Naive thymus-derived CD4-positive, alpha-beta T cell (primary cell): Measurements from ENCODE around the gene OR1N2. TPM values are rescaled to one million over a fixed set of nuclear protein-coding genes. Genes with fewer than 3 reads are reported as not detected.
"Not testable (repeated sequence)": the region's sequence is repeated elsewhere in the genome, so short reads cannot be mapped to it uniquely, and the experiment has no call there.

ENCODE experiments used
- ATAC-seq: fragments of 150-1000 bp; cut with Tn5 transposase; 2 replicates; pipeline ENCODE4 v1.10.0; 2021; ENCODE audit warnings: mild to moderate bottlenecking, moderate library complexity
- CTCF ChIA-PET: fragments of 350-600 bp; sonication (Branson Sonifier 250); formaldehyde crosslinking; loops from one replicate; lab custom pipeline; 2021; ENCODE audit warnings: antibody characterized with exemption; lab: Charles Lee
- POLR2A ChIA-PET: fragments of 350-600 bp; sonication (Branson Sonifier 250); formaldehyde crosslinking; loops from one replicate; lab custom pipeline; 2021; ENCODE audit warnings: antibody characterized with exemption, inconsistent platforms; lab: Charles Lee
- DNase-seq, 9 donors: peaks; one replicate each; pipeline versions ENCODE4 v3.0.0 to v3.0.0-alpha.2; 2020 to 2022; ENCODE audit warnings: mixed read lengths in 1 of 9
- H3K27ac ChIP-seq: one replicate; pipeline ENCODE4 v1.7.0; 2013; ENCODE audit warnings: mild to moderate bottlenecking, low read depth, low read length, moderate library complexity
- H3K27me3 ChIP-seq, 2 donors: one replicate each; pipeline ENCODE4 v1.7.0; 2013; ENCODE audit warnings: low read length in 2 of 2, mild to moderate bottlenecking in 2 of 2, moderate library complexity in 2 of 2; ENCODE audit not compliant: control insufficient read depth in 2 of 2, insufficient read depth in 2 of 2
- H3K36me3 ChIP-seq, 3 experiments: 1 replicate in 2 of 3; 2 replicates in 1 of 3; pipeline ENCODE4 v1.7.0; 2013; ENCODE audit warnings: low read length in 3 of 3, mild to moderate bottlenecking in 3 of 3, moderate library complexity in 1 of 3; ENCODE audit not compliant: insufficient read depth in 3 of 3, control insufficient read depth in 2 of 3
- H3K4me1 ChIP-seq, 2 donors: one replicate each; pipeline ENCODE4 v1.7.0; 2013; ENCODE audit warnings: low read length in 2 of 2, mild to moderate bottlenecking in 2 of 2, moderate library complexity in 1 of 2; ENCODE audit not compliant: control insufficient read depth in 2 of 2, insufficient read depth in 2 of 2
- H3K4me3 ChIP-seq: 2 replicates; pipeline ENCODE4 v1.7.0; 2013; ENCODE audit warnings: mild to moderate bottlenecking, low read length
- H3K9me3 ChIP-seq, 3 experiments: 1 replicate in 2 of 3; 2 replicates in 1 of 3; pipeline ENCODE4 v1.7.0; 2013; ENCODE audit warnings: low read length in 3 of 3; ENCODE audit not compliant: control insufficient read depth in 2 of 3
- H3K27ac Mint-ChIP-seq, 9 donors: one replicate each; pipeline ENCODE4 v1.8.0; 2020 to 2022; ENCODE audit warnings: mixed read lengths in 9 of 9, mild to moderate bottlenecking in 8 of 9, moderate library complexity in 5 of 9, inconsistent platforms in 2 of 9
- H3K27me3 Mint-ChIP-seq, 5 donors: one replicate each; pipeline ENCODE4 v1.8.0; 2021 to 2022; ENCODE audit warnings: mixed read lengths in 5 of 5, mild to moderate bottlenecking in 1 of 5
- H3K36me3 Mint-ChIP-seq, 5 donors: one replicate each; pipeline ENCODE4 v1.8.0; 2020 to 2022; ENCODE audit warnings: mixed read lengths in 5 of 5, mild to moderate bottlenecking in 3 of 5, inconsistent platforms in 1 of 5
- H3K4me1 Mint-ChIP-seq, 7 donors: one replicate each; pipeline ENCODE4 v1.8.0; 2020 to 2022; ENCODE audit warnings: mixed read lengths in 7 of 7, mild to moderate bottlenecking in 3 of 7, inconsistent platforms in 1 of 7
- H3K4me3 Mint-ChIP-seq, 10 donors: one replicate each; pipeline ENCODE4 v1.8.0; 2020 to 2022; ENCODE audit warnings: mild to moderate bottlenecking in 10 of 10, mixed read lengths in 10 of 10, moderate library complexity in 6 of 10, inconsistent platforms in 2 of 10
- H3K9me3 Mint-ChIP-seq, 11 donors: one replicate each; pipeline ENCODE4 v1.8.0; 2020 to 2022; ENCODE audit warnings: mixed read lengths in 11 of 11, mild to moderate bottlenecking in 4 of 11, inconsistent platforms in 1 of 11, moderate library complexity in 1 of 11
- intact Hi-C, 2 donors: fragments of 100-400 bp; cut with micrococcal nuclease; formaldehyde crosslinking; loops; one replicate each; pipeline ENCODE4 v1.15.1; 2023
- polyA plus RNA-seq, 2 donors: library from polyadenylated mRNA; unstranded; fragments of 300-500 nt; fragmentation: Illumina TruSeq; gene quantifications; one replicate each; pipeline ENCODE4 v1.2.3, GENCODE V29; 2021
- total RNA-seq, 6 experiments: library from RNA in 5 of 6; stranded (reverse) in 5 of 6; gene quantifications; 1 replicate in 5 of 6; 2 replicates in 1 of 6; pipeline ENCODE4 v1.2.3 and lab custom pipeline; 2021 to 2026

Gene OR1N2
- total and polyA plus RNA-seq, 7 experiments from 2014 or later = 0.85 TPM; not detected in 6

DNA sequence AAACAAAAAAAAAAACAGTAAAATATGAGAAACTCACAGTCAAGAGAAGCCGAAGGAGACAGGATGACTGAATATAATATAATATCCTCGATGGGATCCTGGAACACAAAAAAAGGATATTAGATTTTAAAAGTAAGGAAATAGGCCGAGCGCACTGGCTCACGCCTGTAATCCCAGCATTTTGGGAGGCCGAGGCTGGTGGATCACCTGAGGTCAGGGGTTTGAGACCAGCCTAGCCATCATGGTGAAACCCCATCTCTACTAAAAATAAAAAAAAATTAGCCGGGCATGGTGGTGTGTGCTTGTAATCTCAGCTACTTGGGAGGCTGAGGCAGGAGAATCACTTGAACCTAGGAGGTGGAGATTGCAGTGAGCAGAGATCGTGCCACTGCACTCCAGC is 30.4 kb downstream of the OR1N2 start, which contains the start of gene OR1L8:
Gene OR1L8 (minus strand): TSS at position 101 of the 400 bp plus-strand sequence. CDS start 14,907 bp downstream, outside the sequence.
- POLR2A ChIA-PET, H3K27ac ChIP-seq, H3K4me1 Mint-ChIP-seq, H3K36me3 ChIP-seq, H3K4me1 ChIP-seq, CTCF ChIA-PET, H3K9me3 Mint-ChIP-seq, ATAC-seq, H3K9me3 ChIP-seq, H3K4me3 ChIP-seq, intact Hi-C loops, DNase-seq, H3K36me3 Mint-ChIP-seq, H3K27ac Mint-ChIP-seq, H3K4me3 Mint-ChIP-seq, H3K27me3 ChIP-seq: not testable (repeated sequence)
- H3K27me3 Mint-ChIP-seq = peaks cover 0 to 11% (median 0%) of the 10 kb centered on the region in 5 donors

Other genes with a start within 250 kb of the OR1N2 start
- gene PTGS1, start 182.1 kb upstream of the OR1N2 start, total RNA-seq = 1 to 10 TPM in 2 of 5 experiments, under 1 TPM in 3; 0.41 to 7.0 (median 0.67) TPM
- gene PTGS1, start 182.1 kb upstream of the OR1N2 start, polyA plus RNA-seq = under 1 TPM in 1 of 2 donors, not detected in 1; 0.44 TPM
- not detected for gene OR1J1, start 75.2 kb upstream of the OR1N2 start, total RNA-seq
- gene OR1J1, start 75.2 kb upstream of the OR1N2 start, polyA plus RNA-seq = not detected
- under 1 TPM in 2 of 5 experiments, not detected in 3; 0.66 to 0.69 TPM for gene OR1J2, start 42.3 kb upstream of the OR1N2 start, total RNA-seq
- not detected for gene OR1J2, start 42.3 kb upstream of the OR1N2 start, polyA plus RNA-seq
- gene OR1J4, start 34.0 kb upstream of the OR1N2 start, total RNA-seq = under 1 TPM in 1 of 5 experiments, not detected in 4; 0.42 TPM
- not detected for gene OR1J4, start 34.0 kb upstream of the OR1N2 start, polyA plus RNA-seq
- not detected for gene OR1N1, start 25.8 kb upstream of the OR1N2 start, total RNA-seq
- not detected for gene OR1N1, start 25.8 kb upstream of the OR1N2 start, polyA plus RNA-seq
- gene OR1L8, start 30.3 kb downstream of the OR1N2 start, total RNA-seq = under 1 TPM in 1 of 5 experiments, not detected in 4; 0.19 TPM
- gene OR1L8, start 30.3 kb downstream of the OR1N2 start, polyA plus RNA-seq = not detected
- gene OR1Q1, start 61.6 kb downstream of the OR1N2 start, total RNA-seq = under 1 TPM in 2 of 5 experiments, not detected in 3; 0.42 to 0.69 TPM
- not detected for gene OR1Q1, start 61.6 kb downstream of the OR1N2 start, polyA plus RNA-seq
- gene OR1B1, start 104.5 kb downstream of the OR1N2 start, total RNA-seq = under 1 TPM in 1 of 5 experiments, not detected in 4; 0.66 TPM
- not detected for gene OR1B1, start 104.5 kb downstream of the OR1N2 start, polyA plus RNA-seq
- gene OR1L1, start 108.6 kb downstream of the OR1N2 start, total RNA-seq = not detected
- not detected for gene OR1L1, start 108.6 kb downstream of the OR1N2 start, polyA plus RNA-seq
- gene OR1L3, start 122.0 kb downstream of the OR1N2 start, total RNA-seq = not detected
- gene OR1L3, start 122.0 kb downstream of the OR1N2 start, polyA plus RNA-seq = not detected
- not detected for gene OR1L4, start 170.9 kb downstream of the OR1N2 start, total RNA-seq
- not detected for gene OR1L4, start 170.9 kb downstream of the OR1N2 start, polyA plus RNA-seq
- not detected for gene OR1L6, start 189.2 kb downstream of the OR1N2 start, total RNA-seq
- gene OR1L6, start 189.2 kb downstream of the OR1N2 start, polyA plus RNA-seq = not detected
- gene OR5C1, start 235.8 kb downstream of the OR1N2 start, total RNA-seq = not detected
- not detected for gene OR5C1, start 235.8 kb downstream of the OR1N2 start, polyA plus RNA-seq
- gene OR1K1, start 247.0 kb downstream of the OR1N2 start, total RNA-seq = not detected
- gene OR1K1, start 247.0 kb downstream of the OR1N2 start, polyA plus RNA-seq = not detected